ENCODE data around the gene G0S2. TPM values are rescaled to one million over a fixed set of nuclear protein-coding genes. Genes with fewer than 3 reads are reported as not detected.

Gene G0S2
- polyA plus RNA-seq, 1 donor from 2014 or later = 0.33 TPM

GRCh38 chr1:209652873-209653401, 22.3 kb upstream of the G0S2 start:
- H3K36me3 ChIP-seq (ENCODE audit: insufficient read depth, low read length) = no peaks in the 10 kb centered on the region
- no peak overlapping the region for H3K27ac ChIP-seq (ENCODE audit: low read length)
- no peak for TF ChIP-seq SMC3 (conservative IDR thresholded peaks at IDR 0.05; ENCODE audit: poor library complexity)
- no peak for TF ChIP-seq POLR2AphosphoS5 (IDR thresholded peaks at IDR 0.05)
- TF ChIP-seq, protein P1, sequence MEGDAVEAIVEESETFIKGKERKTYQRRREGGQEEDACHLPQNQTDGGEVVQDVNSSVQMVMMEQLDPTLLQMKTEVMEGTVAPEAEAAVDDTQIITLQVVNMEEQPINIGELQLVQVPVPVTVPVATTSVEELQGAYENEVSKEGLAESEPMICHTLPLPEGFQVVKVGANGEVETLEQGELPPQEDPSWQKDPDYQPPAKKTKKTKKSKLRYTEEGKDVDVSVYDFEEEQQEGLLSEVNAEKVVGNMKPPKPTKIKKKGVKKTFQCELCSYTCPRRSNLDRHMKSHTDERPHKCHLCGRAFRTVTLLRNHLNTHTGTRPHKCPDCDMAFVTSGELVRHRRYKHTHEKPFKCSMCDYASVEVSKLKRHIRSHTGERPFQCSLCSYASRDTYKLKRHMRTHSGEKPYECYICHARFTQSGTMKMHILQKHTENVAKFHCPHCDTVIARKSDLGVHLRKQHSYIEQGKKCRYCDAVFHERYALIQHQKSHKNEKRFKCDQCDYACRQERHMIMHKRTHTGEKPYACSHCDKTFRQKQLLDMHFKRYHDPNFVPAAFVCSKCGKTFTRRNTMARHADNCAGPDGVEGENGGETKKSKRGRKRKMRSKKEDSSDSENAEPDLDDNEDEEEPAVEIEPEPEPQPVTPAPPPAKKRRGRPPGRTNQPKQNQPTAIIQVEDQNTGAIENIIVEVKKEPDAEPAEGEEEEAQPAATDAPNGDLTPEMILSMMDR (IDR thresholded peaks at IDR 0.05; ENCODE audit: poor library complexity, severe bottlenecking) = no peak
- no peak for TF ChIP-seq MXI1 (conservative IDR thresholded peaks at IDR 0.05; ENCODE audit: poor library complexity, severe bottlenecking)
- TF ChIP-seq EZH2 (IDR thresholded peaks at IDR 0.05; ENCODE audit: borderline replicate concordance, insufficient read depth, low read length, poor library complexity, severe bottlenecking) = no peak
- TF ChIP-seq, protein P2, sequence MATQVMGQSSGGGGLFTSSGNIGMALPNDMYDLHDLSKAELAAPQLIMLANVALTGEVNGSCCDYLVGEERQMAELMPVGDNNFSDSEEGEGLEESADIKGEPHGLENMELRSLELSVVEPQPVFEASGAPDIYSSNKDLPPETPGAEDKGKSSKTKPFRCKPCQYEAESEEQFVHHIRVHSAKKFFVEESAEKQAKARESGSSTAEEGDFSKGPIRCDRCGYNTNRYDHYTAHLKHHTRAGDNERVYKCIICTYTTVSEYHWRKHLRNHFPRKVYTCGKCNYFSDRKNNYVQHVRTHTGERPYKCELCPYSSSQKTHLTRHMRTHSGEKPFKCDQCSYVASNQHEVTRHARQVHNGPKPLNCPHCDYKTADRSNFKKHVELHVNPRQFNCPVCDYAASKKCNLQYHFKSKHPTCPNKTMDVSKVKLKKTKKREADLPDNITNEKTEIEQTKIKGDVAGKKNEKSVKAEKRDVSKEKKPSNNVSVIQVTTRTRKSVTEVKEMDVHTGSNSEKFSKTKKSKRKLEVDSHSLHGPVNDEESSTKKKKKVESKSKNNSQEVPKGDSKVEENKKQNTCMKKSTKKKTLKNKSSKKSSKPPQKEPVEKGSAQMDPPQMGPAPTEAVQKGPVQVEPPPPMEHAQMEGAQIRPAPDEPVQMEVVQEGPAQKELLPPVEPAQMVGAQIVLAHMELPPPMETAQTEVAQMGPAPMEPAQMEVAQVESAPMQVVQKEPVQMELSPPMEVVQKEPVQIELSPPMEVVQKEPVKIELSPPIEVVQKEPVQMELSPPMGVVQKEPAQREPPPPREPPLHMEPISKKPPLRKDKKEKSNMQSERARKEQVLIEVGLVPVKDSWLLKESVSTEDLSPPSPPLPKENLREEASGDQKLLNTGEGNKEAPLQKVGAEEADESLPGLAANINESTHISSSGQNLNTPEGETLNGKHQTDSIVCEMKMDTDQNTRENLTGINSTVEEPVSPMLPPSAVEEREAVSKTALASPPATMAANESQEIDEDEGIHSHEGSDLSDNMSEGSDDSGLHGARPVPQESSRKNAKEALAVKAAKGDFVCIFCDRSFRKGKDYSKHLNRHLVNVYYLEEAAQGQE (IDR thresholded peaks at IDR 0.05; ENCODE audit: borderline replicate concordance) = no peak
- no peak for TF ChIP-seq TAF1 (IDR thresholded peaks at IDR 0.05; ENCODE audit: low read depth)
- TF ChIP-seq RAD21 (conservative IDR thresholded peaks at IDR 0.05) = no peak
- no peak for TF ChIP-seq EP300 (conservative IDR thresholded peaks at IDR 0.05; ENCODE audit: poor library complexity, severe bottlenecking)
- H3F3A ChIP-seq (ENCODE audit: insufficient read depth, low read length, poor library complexity, severe bottlenecking) = no peaks in the 10 kb centered on the region
- H3K79me2 ChIP-seq (replicated peaks; ENCODE audit: insufficient read depth, low read length) = no peaks in the 10 kb centered on the region
- no peak overlapping the region for H3K4me2 ChIP-seq (ENCODE audit: low read length)
- H3K4me3 ChIP-seq (ENCODE audit: low read length) = no peak overlapping the region
- H3K9me2 ChIP-seq (ENCODE audit: insufficient read depth, low read length) = no peaks in the 10 kb centered on the region
- H3K9me3 ChIP-seq (ENCODE audit: low read length) = no peaks in the 10 kb centered on the region
- no peak overlapping the region for H2AFZ ChIP-seq (ENCODE audit: low read depth, low read length)
- no peaks in the 10 kb centered on the region for H3K27me3 ChIP-seq (ENCODE audit: insufficient read depth, low read depth, low read length)
- no peak overlapping the region for H3K9ac ChIP-seq (ENCODE audit: low read length)
- no peaks in the 10 kb centered on the region for H4K20me1 ChIP-seq (ENCODE audit: insufficient read depth)

- no peaks in the 10 kb centered on the region for H4K20me1 ChIP-seq (ENCODE audit: insufficient read depth)
- no peaks in the 10 kb centered on the region for H3K27me3 ChIP-seq (ENCODE audit: insufficient read depth, low read depth, low read length)
- H3K4me3 ChIP-seq (ENCODE audit: low read length) = no peak overlapping the region
- H3K9me2 ChIP-seq (ENCODE audit: insufficient read depth, low read length) = no peaks in the 10 kb centered on the region
- H3K9ac ChIP-seq (ENCODE audit: low read length) = no peak overlapping the region
- H2AFZ ChIP-seq (ENCODE audit: low read depth, low read length) = no peak overlapping the region
- no peak overlapping the region for H3K4me2 ChIP-seq (ENCODE audit: low read length)
- H3K36me3 ChIP-seq (ENCODE audit: insufficient read depth, low read length) = no peaks in the 10 kb centered on the region
- H3K9me3 ChIP-seq (ENCODE audit: low read length) = no peaks in the 10 kb centered on the region
- no peaks in the 10 kb centered on the region for H3F3A ChIP-seq (ENCODE audit: insufficient read depth, low read length, poor library complexity, severe bottlenecking)
- TF ChIP-seq TAF1 (IDR thresholded peaks at IDR 0.05; ENCODE audit: low read depth) (no peak), EP300 (conservative IDR thresholded peaks at IDR 0.05; ENCODE audit: poor library complexity, severe bottlenecking) (no peak)
- TF ChIP-seq, protein P1 (IDR thresholded peaks at IDR 0.05; ENCODE audit: poor library complexity, severe bottlenecking) = no peak
- no peak overlapping the region for H3K27ac ChIP-seq (ENCODE audit: low read length)
- no peaks in the 10 kb centered on the region for H3K79me2 ChIP-seq (replicated peaks; ENCODE audit: insufficient read depth, low read length)
Observed at GRCh38 chr1:209653915-209654351, 21.3 kb upstream of the G0S2 start.

Data from neural cell (in vitro differentiated cells).